GM19193 (cell line): ENCODE data around the gene CEP112.

Source experiments
- POLR2A ChIP-seq: IDR thresholded peaks from 4 replicates; pipeline ENCODE4 v1.6.1; 2011; ENCODE audit not compliant: insufficient read depth, insufficient read length; ENCODE audit errors: extremely low read depth

Gene CEP112

GRCh38 chr17:65799454-65799853 is 392.5 kb downstream of the CEP112 start:
- no peak for TF ChIP-seq POLR2A

GRCh38 chr17:65797809-65798208 is 394.1 kb downstream of the CEP112 start:
- TF ChIP-seq POLR2A, result no peak

GRCh38 chr17:65797101-65797500 is 394.8 kb downstream of the CEP112 start:
- no peak for TF ChIP-seq POLR2A

GRCh38 chr17:65794572-65794971 is 397.4 kb downstream of the CEP112 start:
- no peak for TF ChIP-seq POLR2A

GRCh38 chr17:65790241-65790640 is 401.7 kb downstream of the CEP112 start:
- no peak for TF ChIP-seq POLR2A

- no peak for TF ChIP-seq POLR2A
These were observed 404.4 kb downstream of the CEP112 start for GRCh38 chr17:65787503-65787902.

GRCh38 chr17:65786479-65786878 is 405.5 kb downstream of the CEP112 start:
- no peak for TF ChIP-seq POLR2A

- no peak for TF ChIP-seq POLR2A
These were observed 406.8 kb downstream of the CEP112 start for GRCh38 chr17:65785109-65785508.

- TF ChIP-seq POLR2A, result no peak
These were observed 408.0 kb downstream of the CEP112 start for GRCh38 chr17:65783845-65784334.

GRCh38 chr17:65780111-65780510 is 411.8 kb downstream of the CEP112 start:
- no peak for TF ChIP-seq POLR2A

GRCh38 chr17:65776890-65777289 is 415.0 kb downstream of the CEP112 start:
- no peak for TF ChIP-seq POLR2A

GRCh38 chr17:65774787-65775186 is 417.1 kb downstream of the CEP112 start:
- TF ChIP-seq POLR2A, result no peak

GRCh38 chr17:65772989-65773388 is 418.9 kb downstream of the CEP112 start:
- TF ChIP-seq POLR2A, result no peak

GRCh38 chr17:65771704-65772103 is 420.2 kb downstream of the CEP112 start:
- TF ChIP-seq POLR2A, result no peak

GRCh38 chr17:65763786-65764185 is 428.1 kb downstream of the CEP112 start:
- no peak for TF ChIP-seq POLR2A

GRCh38 chr17:65762973-65763372 is 429.0 kb downstream of the CEP112 start:
- TF ChIP-seq POLR2A, result no peak

GRCh38 chr17:65759532-65759931 is 432.4 kb downstream of the CEP112 start:
- no peak for TF ChIP-seq POLR2A

- TF ChIP-seq POLR2A, result no peak
These were observed 435.2 kb downstream of the CEP112 start for GRCh38 chr17:65756760-65757159.

GRCh38 chr17:65755799-65756198 is 436.1 kb downstream of the CEP112 start:
- TF ChIP-seq POLR2A, result no peak

- TF ChIP-seq POLR2A, result no peak
These were observed 437.3 kb downstream of the CEP112 start for GRCh38 chr17:65754630-65755029.
